GM18868 (cell line): ENCODE data around the gene RNF222.
"Not testable (repeated sequence)": the region's sequence is repeated elsewhere in the genome, so short reads cannot be mapped to it uniquely, and the experiment has no call there.

ENCODE experiments used
- ATAC-seq: cut with Tn5 transposase; IDR thresholded peaks from one replicate; pipeline ENCODE4 v1.9.1; 2021; ENCODE audit warnings: mild to moderate bottlenecking, moderate library complexity; ENCODE audit not compliant: unreplicated experiment

The RNF222 gene

DNA sequence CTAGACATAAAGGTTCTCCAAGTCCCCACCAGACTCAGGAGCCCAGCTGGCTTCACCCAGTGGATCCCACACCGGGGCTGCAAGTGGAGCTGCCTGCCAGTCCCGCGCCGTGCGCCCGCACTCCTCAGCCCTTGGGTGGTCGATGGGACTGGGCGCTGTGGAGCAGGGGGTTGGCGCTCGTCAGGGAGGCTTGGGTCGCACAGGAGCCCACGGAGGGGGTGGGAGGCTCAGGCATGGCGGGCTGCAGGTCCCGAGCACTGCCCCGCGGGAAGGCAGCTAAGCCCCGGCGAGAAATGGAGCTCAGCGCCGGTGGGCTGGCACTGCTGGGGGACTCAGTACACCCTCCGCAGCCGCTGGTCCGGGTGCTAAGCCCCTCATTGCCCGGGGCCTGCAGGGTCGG, 50.6 kb downstream of the RNF222 start:
- not testable (repeated sequence) for ATAC-seq

DNA sequence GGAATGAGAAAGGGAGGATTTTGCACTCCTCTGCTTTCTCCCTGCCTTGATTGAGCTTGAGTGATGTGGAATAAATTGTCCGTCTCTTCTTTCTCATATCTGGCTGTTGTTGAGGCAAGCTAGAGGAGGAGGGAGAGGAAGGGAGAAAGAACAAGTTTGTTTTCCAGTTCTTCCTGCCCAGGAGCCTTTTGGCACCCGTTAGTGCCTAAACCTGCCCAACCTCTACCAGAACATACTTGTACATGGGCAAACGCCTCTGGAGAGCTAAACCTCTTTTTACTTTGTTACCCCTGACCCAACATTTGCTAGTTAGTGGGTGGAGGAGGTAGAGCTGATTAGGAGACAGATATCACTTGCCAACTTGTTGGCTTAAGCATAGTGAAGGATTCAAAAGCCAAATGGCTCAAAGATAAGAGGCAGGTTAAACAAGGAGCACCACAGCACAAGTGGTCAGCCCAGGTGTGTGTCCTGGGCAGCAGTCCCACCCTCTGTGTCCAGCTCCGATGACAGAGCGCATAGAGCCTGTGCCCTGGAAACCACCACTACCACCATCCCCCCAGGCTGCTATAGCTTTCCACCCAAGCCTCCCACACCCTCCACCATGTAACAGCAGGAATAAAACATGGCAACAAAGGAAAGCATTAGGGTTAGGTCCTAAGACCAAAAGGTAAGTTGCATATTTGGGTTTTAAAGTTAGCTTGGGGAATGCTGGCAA, 51.5 kb downstream of the RNF222 start:
- no peak for ATAC-seq

DNA sequence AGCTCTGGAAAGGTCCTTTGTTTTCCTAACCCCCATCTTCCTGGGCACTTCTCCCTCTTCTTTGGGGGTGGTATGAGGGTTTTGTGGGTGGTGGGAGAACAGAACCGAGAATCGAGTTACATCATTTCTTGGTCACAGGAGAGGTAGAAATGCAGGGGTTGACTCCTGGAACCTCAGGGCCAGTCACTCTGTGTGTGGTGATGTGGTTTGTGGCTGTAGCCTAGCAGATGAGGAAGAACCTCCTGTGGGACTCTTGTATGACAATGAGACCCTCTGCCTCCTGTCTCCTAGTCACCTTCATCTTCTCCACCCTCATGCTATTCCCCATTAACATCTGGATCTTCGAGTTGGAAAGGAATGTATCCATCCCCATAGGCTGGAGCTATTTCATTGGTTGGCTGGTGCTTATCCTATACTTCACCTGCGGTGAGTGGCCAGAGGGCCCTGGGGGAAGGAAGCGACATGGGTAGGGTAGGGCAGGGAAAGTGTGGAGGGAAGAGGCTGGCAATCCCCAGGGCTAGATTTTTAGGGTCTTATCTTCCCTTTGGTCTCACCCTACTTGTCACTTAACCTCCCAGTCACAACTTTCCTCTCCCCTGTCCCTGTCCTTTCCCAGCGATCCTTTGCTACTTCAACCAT, 52.5 kb downstream of the RNF222 start:
- no peak for ATAC-seq

DNA sequence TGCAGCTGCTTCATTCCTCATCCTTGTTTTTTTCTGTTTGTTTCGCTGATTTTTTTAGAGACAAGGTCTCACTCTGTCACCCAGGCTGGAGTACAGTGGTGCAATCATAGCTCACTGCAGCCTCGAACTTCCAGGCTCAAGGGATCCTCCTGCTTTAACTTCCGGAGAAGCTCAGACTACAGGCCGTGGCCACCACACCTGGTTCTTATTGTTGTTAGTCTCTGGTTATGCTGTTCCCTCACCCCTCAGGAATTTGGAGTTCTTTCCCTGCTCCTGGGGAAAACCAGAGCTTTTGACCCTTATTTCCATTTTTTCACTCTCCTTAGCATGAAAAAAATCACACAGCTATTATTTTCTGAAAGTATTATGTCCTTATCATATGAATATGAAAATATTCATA, 56.2 kb downstream of the RNF222 start:
- no peak for ATAC-seq
